HepG2 (cell line): ENCODE measurements around the gene ART1.

Experiments used
- SUZ12 ChIP-seq: fragments of 150-350 bp; IDR thresholded peaks from 2 replicates; pipeline ENCODE4 v1.6.1; 2014; ENCODE audit warnings: low read depth, low read length
- TF ChIP-seq, protein P1 (sequence below): sonication (generic); formaldehyde crosslinking; IDR thresholded peaks from 2 replicates; pipeline ENCODE4 v1.4.0; 2020; ENCODE audit warnings: missing genetic modification reagents, borderline replicate concordance

DNA sequence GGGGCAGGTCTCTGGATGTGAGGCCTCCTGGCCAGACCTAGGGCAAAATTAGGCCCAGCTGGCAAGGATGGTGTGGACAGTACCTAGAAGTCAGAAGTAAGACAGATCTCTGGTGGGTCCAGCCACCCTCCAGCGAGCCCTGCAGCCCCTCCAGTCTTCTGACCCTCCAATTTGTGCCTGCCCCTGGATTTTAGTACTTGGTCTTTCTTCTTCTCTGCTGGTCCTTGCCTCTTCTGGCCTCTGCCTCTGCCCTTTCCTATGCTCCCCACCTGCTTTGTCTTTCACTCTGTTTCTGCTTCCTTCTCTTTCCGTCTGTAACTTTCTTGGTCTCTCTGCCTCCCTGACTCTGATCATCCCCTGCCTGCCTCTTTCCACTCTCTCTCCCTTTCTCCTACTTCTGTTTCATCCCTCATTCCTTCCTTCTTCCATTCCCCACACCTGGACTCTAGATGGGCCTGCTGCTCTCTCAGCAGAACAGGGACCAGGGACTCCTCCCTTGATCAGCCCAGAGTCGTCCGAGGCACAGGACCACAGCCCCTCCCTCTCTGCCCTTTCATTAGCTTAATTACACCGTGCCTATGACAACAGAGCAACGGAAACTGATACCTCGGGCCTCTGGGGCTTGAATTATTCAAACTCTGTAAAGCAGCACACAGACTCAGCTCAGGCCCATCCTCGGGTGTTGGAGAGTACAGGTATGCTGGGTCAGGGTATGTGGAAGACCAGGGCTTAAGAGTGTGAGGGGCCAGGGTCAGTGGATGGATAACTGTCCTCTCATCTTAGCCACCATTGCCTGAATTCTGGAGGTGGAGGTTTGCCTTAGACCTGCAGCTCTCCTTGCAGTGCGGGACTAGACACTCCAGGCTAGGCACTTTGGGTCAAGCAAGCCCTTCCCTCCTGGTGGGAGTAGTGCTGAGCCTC is 26.7 kb downstream of the ART1 start, which contains the start of gene CHRNA10:
- TF ChIP-seq, protein P1, sequence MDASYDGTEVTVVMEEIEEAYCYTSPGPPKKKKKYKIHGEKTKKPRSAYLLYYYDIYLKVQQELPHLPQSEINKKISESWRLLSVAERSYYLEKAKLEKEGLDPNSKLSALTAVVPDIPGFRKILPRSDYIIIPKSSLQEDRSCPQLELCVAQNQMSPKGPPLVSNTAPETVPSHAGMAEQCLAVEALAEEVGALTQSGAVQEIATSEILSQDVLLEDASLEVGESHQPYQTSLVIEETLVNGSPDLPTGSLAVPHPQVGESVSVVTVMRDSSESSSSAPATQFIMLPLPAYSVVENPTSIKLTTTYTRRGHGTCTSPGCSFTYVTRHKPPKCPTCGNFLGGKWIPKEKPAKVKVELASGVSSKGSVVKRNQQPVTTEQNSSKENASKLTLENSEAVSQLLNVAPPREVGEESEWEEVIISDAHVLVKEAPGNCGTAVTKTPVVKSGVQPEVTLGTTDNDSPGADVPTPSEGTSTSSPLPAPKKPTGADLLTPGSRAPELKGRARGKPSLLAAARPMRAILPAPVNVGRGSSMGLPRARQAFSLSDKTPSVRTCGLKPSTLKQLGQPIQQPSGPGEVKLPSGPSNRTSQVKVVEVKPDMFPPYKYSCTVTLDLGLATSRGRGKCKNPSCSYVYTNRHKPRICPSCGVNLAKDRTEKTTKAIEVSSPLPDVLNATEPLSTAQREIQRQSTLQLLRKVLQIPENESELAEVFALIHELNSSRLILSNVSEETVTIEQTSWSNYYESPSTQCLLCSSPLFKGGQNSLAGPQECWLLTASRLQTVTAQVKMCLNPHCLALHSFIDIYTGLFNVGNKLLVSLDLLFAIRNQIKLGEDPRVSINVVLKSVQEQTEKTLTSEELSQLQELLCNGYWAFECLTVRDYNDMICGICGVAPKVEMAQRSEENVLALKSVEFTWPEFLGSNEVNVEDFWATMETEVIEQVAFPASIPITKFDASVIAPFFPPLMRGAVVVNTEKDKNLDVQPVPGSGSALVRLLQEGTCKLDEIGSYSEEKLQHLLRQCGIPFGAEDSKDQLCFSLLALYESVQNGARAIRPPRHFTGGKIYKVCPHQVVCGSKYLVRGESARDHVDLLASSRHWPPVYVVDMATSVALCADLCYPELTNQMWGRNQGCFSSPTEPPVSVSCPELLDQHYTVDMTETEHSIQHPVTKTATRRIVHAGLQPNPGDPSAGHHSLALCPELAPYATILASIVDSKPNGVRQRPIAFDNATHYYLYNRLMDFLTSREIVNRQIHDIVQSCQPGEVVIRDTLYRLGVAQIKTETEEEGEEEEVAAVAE (CRISPR knock-in tag), result no peak
- TF ChIP-seq SUZ12, result no peak
